Adrenal gland (tissue), 5 donors: ENCODE data around the gene CNFN.

Source experiments
- POLR2A ChIP-seq, 2 donors: fragments of 450-650 bp; IDR thresholded peaks; one replicate each; pipeline ENCODE4 v1.6.1; 2017; ENCODE audit warnings: antibody characterized with exemption in 2 of 2, mild to moderate bottlenecking in 2 of 2, moderate library complexity in 1 of 2
- TF ChIP-seq, protein P1 (sequence below), 6 experiments: fragments of 450-650 bp in 4 of 6; fragments of 200-600 bp in 2 of 6; sonication (generic) in 1 of 6; IDR thresholded peaks; 1 replicate in 5 of 6; 2 replicates in 1 of 6; pipeline versions ENCODE4 v1.5.1 to v1.8.0; 2016 to 2021; ENCODE audit warnings: antibody characterized with exemption in 6 of 6, mild to moderate bottlenecking in 2 of 6, moderate library complexity in 1 of 6
- donor health status: DM: no; HTN: no; CAD: no.

DNA sequence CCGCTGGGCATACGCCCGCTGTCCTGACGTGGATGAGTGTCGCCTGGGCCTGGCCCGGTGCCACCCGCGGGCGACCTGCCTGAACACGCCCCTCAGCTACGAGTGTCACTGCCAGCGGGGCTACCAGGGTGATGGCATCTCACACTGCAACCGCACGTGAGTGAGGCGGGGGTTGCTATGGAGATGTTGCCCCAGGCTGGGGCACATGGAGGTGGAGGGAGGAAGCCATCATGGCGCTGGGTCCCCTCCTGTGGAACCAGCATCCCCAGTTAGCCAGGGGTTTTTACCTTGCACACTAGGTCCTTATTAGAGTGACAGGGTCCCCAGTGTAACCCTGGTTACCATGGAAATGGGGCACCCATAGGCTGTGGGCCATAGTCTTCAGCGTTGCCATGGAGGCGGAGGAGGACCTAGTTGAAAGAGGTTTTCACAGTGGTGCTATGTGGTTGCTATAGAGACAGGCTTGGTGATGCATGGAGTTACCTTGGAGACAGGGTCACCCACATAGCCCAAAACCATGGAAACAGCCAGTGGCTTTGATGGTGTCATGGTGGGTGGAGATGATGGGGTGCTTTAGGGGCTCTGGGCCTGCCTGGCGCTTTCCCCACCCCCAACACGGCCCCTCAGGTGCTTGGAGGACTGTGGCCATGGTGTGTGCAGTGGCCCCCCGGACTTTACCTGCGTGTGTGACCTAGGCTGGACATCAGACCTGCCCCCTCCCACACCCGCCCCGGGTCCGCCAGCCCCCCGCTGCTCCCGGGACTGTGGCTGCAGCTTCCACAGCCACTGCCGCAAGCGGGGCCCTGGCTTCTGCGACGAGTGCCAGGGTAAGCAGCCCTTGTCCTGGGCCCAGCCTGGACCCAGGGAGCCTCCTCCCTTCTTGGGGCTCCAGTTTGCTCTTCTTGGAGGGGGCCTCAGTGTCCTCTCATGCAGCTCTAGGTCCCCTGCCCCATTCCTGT is 37.5 kb downstream of the CNFN start:
- TF ChIP-seq, protein P1, sequence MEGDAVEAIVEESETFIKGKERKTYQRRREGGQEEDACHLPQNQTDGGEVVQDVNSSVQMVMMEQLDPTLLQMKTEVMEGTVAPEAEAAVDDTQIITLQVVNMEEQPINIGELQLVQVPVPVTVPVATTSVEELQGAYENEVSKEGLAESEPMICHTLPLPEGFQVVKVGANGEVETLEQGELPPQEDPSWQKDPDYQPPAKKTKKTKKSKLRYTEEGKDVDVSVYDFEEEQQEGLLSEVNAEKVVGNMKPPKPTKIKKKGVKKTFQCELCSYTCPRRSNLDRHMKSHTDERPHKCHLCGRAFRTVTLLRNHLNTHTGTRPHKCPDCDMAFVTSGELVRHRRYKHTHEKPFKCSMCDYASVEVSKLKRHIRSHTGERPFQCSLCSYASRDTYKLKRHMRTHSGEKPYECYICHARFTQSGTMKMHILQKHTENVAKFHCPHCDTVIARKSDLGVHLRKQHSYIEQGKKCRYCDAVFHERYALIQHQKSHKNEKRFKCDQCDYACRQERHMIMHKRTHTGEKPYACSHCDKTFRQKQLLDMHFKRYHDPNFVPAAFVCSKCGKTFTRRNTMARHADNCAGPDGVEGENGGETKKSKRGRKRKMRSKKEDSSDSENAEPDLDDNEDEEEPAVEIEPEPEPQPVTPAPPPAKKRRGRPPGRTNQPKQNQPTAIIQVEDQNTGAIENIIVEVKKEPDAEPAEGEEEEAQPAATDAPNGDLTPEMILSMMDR (IDR thresholded peaks at IDR 0.05), result no peak
- no peak for TF ChIP-seq POLR2A (IDR thresholded peaks at IDR 0.05)
